Measurements from ENCODE around the gene FNDC11. TPM values are rescaled to one million over a fixed set of nuclear protein-coding genes. Genes with fewer than 3 reads are reported as not detected.

Gene FNDC11
- total RNA-seq, 2 donors from 2014 or later, result 0.35 to 0.69 TPM

- H3K27me3 ChIP-seq, result no peaks in the 10 kb centered on the region
- no peak overlapping the region for H3K9ac ChIP-seq (ENCODE audit: low read depth in 2 of 2, low read length in 2 of 2)
- H3K36me3 ChIP-seq, result no peaks in the 10 kb centered on the region
- H3K4me1 ChIP-seq, result peaks cover 7% of the 10 kb centered on the region
- TF ChIP-seq CTCF (IDR thresholded peaks at IDR 0.05), result no peak
- H3K27ac ChIP-seq, result no peak overlapping the region
- intact Hi-C loops (cut with DNase I), result no loop called here
- H3K9me3 ChIP-seq, result no peaks in the 10 kb centered on the region
- no peak for DNase-seq
- no peak overlapping the region for H3K4me3 ChIP-seq
Observed at GRCh38 chr20:63527184-63527583, 26.8 kb upstream of the FNDC11 start.

GRCh38 chr20:63529180-63529860 lies 24.6 kb upstream of the FNDC11 start:
- Histone ChIP-seq H3K9ac (ENCODE audit: low read depth in 2 of 2, low read length in 2 of 2) (no peak overlapping the region), H3K27me3 (no peaks in the 10 kb centered on the region), H3K36me3 (no peaks in the 10 kb centered on the region), H3K4me1 (peaks cover 7% of the 10 kb centered on the region), H3K27ac (no peak overlapping the region), H3K9me3 (no peaks in the 10 kb centered on the region), H3K4me3 (no peak overlapping the region)
- no peak for TF ChIP-seq CTCF (IDR thresholded peaks at IDR 0.05)
- DNase-seq, result no peak
- intact Hi-C loops (cut with DNase I), result no loop called here

GRCh38 chr20:63529861-63530787 lies 23.8 kb upstream of the FNDC11 start:
- H3K27ac ChIP-seq, result no peak overlapping the region
- peaks cover 10% of the 10 kb centered on the region for H3K4me1 ChIP-seq
- no peak overlapping the region for H3K4me3 ChIP-seq
- no peak for TF ChIP-seq CTCF (IDR thresholded peaks at IDR 0.05)
- peak; percentile 18 for DNase-seq
- peak overlapping the region in 1 of 2 donors; percentile 3 for H3K9ac ChIP-seq (ENCODE audit: low read depth in 2 of 2, low read length in 2 of 2)
- no peaks in the 10 kb centered on the region for H3K36me3 ChIP-seq
- no peaks in the 10 kb centered on the region for H3K9me3 ChIP-seq
- no peaks in the 10 kb centered on the region for H3K27me3 ChIP-seq
- intact Hi-C loops (cut with DNase I), result loop anchor here (10.0 kb wide), 1 partner anchor 445 kb away; the partner anchor contains the start of gene SAMD10

GRCh38 chr20:63530788-63531160 lies 23.2 kb upstream of the FNDC11 start:
- H3K9me3 ChIP-seq, result no peaks in the 10 kb centered on the region
- intact Hi-C loops (cut with DNase I), result loop anchor here (10.0 kb wide), 1 partner anchor 444 kb away; the partner anchor contains the start of gene SAMD10
- no peak overlapping the region for H3K4me3 ChIP-seq
- H3K36me3 ChIP-seq, result no peaks in the 10 kb centered on the region
- H3K9ac ChIP-seq (ENCODE audit: low read depth in 2 of 2, low read length in 2 of 2), result peak overlapping the region in 1 of 2 donors; percentile 3
- peak; percentile 77 for DNase-seq
- no peak overlapping the region for H3K27ac ChIP-seq
- H3K27me3 ChIP-seq, result no peaks in the 10 kb centered on the region
- TF ChIP-seq CTCF (IDR thresholded peaks at IDR 0.05), result no peak
- peaks cover 10% of the 10 kb centered on the region for H3K4me1 ChIP-seq

- TF ChIP-seq CTCF (IDR thresholded peaks at IDR 0.05), result no peak
- no peak overlapping the region for H3K4me3 ChIP-seq
- DNase-seq, result peak; percentile 21
Observed at GRCh38 chr20:63531686-63532448, 22.1 kb upstream of the FNDC11 start.

More at GRCh38 chr20:63531686-63532448, 22.1 kb upstream of the FNDC11 start:
- Histone ChIP-seq H3K27me3 (no peaks in the 10 kb centered on the region), H3K27ac (no peak overlapping the region), H3K9ac (ENCODE audit: low read depth in 2 of 2, low read length in 2 of 2) (no peak overlapping the region), H3K9me3 (no peaks in the 10 kb centered on the region), H3K4me1 (peaks cover 10% of the 10 kb centered on the region), H3K36me3 (no peaks in the 10 kb centered on the region)
- intact Hi-C loops (cut with DNase I), result loop anchor here (10.0 kb wide), 1 partner anchor 443 kb away; the partner anchor contains the start of gene SAMD10

Measured in colonic mucosa (tissue), 4 donors.